Suprapubic skin (tissue), 4 donors: Measurements from ENCODE around the gene TMEM213.

Experiments used
- EP300 ChIP-seq: sonication (generic); formaldehyde crosslinking; IDR thresholded peaks from one replicate; pipeline ENCODE4 v1.6.1; 2017; ENCODE audit warnings: antibody characterized with exemption
- POLR2A ChIP-seq, 2 donors: fragments of 450-650 bp; IDR thresholded peaks; one replicate each; pipeline ENCODE4 v1.6.1; 2017; ENCODE audit warnings: antibody characterized with exemption in 2 of 2, mild to moderate bottlenecking in 2 of 2, moderate library complexity in 2 of 2
- POLR2AphosphoS5 ChIP-seq, 3 donors: sonication (generic); formaldehyde crosslinking; IDR thresholded peaks; one replicate each; pipeline ENCODE4 v1.6.1; 2017; ENCODE audit warnings: antibody characterized with exemption in 3 of 3
- TF ChIP-seq, protein P1 (sequence below), 2 donors: fragments of 200-600 bp in 1 of 2; fragments of 450-650 bp in 1 of 2; sonication (generic) in 1 of 2; IDR thresholded peaks; one replicate each; pipeline ENCODE4 v1.5.1; 2016 to 2019; ENCODE audit warnings: antibody characterized with exemption in 2 of 2, mild to moderate bottlenecking in 1 of 2, moderate library complexity in 1 of 2

DNA sequence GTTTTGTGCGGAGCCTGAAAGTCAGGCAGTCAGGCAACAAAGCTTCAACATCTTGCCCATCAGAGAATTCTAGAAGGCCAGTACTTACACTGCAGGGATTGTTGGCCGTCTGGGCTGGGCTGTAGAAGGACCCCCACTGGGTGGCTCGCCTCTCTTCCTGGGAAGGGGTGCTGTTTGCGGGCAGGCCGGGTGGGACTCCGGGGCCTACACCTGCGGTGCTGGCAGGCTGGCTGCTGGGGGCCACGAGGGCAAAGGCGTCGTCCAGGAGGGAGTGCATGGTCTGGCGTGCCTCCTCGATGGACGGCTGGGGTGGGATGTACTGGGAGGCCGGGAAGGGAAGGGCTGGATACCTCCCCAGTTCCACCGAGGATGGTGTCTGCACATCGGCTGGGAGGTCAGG is 63.3 kb downstream of the TMEM213 start:
- TF ChIP-seq POLR2A (IDR thresholded peaks at IDR 0.05), result no peak
- no peak for TF ChIP-seq POLR2AphosphoS5 (IDR thresholded peaks at IDR 0.05)
- TF ChIP-seq, protein P1, sequence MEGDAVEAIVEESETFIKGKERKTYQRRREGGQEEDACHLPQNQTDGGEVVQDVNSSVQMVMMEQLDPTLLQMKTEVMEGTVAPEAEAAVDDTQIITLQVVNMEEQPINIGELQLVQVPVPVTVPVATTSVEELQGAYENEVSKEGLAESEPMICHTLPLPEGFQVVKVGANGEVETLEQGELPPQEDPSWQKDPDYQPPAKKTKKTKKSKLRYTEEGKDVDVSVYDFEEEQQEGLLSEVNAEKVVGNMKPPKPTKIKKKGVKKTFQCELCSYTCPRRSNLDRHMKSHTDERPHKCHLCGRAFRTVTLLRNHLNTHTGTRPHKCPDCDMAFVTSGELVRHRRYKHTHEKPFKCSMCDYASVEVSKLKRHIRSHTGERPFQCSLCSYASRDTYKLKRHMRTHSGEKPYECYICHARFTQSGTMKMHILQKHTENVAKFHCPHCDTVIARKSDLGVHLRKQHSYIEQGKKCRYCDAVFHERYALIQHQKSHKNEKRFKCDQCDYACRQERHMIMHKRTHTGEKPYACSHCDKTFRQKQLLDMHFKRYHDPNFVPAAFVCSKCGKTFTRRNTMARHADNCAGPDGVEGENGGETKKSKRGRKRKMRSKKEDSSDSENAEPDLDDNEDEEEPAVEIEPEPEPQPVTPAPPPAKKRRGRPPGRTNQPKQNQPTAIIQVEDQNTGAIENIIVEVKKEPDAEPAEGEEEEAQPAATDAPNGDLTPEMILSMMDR (IDR thresholded peaks at IDR 0.05), result no peak
- TF ChIP-seq EP300, result no peak
